Activated B cell treated with CpG ODN at 0.5 μM for 24 hours (primary cell): ENCODE measurements around the gene FEV. TPM values are rescaled to one million over a fixed set of nuclear protein-coding genes. Genes with fewer than 3 reads are reported as not detected.

ENCODE experiments used
- ATAC-seq: fragments of 200-7000 bp; cut with Tn5 transposase; one replicate; pipeline ENCODE4 v1.10.0; 2021; ENCODE audit warnings: low read depth, mild to moderate bottlenecking, moderate library complexity
- CTCF ChIA-PET: fragments of 350-600 bp; sonication (Branson Sonifier 250); formaldehyde crosslinking; loops from one replicate; lab custom pipeline; 2021; ENCODE audit warnings: antibody characterized with exemption; lab: Charles Lee
- POLR2A ChIA-PET: fragments of 350-600 bp; sonication (Branson Sonifier 250); formaldehyde crosslinking; loops from one replicate; lab custom pipeline; 2021; ENCODE audit warnings: antibody characterized with exemption; lab: Charles Lee
- DNase-seq: peaks from one replicate; pipeline ENCODE4 v3.0.0; 2022
- H3K27ac Mint-ChIP-seq: one replicate; pipeline ENCODE4 v1.8.0; 2020; ENCODE audit warnings: mixed read lengths
- H3K27me3 Mint-ChIP-seq: one replicate; pipeline ENCODE4 v1.8.0; 2021; ENCODE audit warnings: mixed read lengths
- H3K36me3 Mint-ChIP-seq: one replicate; pipeline ENCODE4 v1.8.0; 2021; ENCODE audit warnings: low read depth, mixed read lengths
- H3K4me1 Mint-ChIP-seq: one replicate; pipeline ENCODE4 v1.8.0; 2021; ENCODE audit warnings: mixed read lengths
- H3K4me3 Mint-ChIP-seq: one replicate; pipeline ENCODE4 v1.8.0; 2020; ENCODE audit warnings: mild to moderate bottlenecking, mixed read lengths
- H3K9me3 Mint-ChIP-seq: one replicate; pipeline ENCODE4 v1.8.0; 2020; ENCODE audit warnings: mixed read lengths
- CTCF ChIP-seq: fragments of 200-600 bp; IDR thresholded peaks from one replicate; pipeline ENCODE4 v1.8.0; 2022; ENCODE audit warnings: antibody characterized with exemption, mild to moderate bottlenecking
- intact Hi-C: fragments of 100-400 bp; cut with micrococcal nuclease; formaldehyde crosslinking; loops from one replicate; pipeline ENCODE4 v1.15.1; 2024
- total RNA-seq: library from RNA; stranded (reverse); gene quantifications from 2 replicates; pipeline ENCODE4 v1.2.3, GENCODE V29; 2022

FEV gene
- total RNA-seq: not detected in 2 replicates

- ATAC-seq (no peak), DNase-seq (no peak)
- TF ChIP-seq CTCF: no peak
- Mint-ChIP-seq H3K9me3 (no peaks in the 10 kb centered on the region), H3K27ac (no peak within 1 kb of the TSS), H3K4me1 (peaks cover 30% of the 10 kb centered on the region), H3K4me3 (no peak within 1 kb of the TSS), H3K27me3 (peaks cover 67% of the 10 kb centered on the region), H3K36me3 (no peaks in the 10 kb centered on the region)
- intact Hi-C loops: no loop called here
- POLR2A ChIA-PET: no interaction called here
- CTCF ChIA-PET: no interaction called here
Observed at GRCh38 chr2:218985021-218985324, at the start of gene FEV. Gene FEV (minus strand): TSS chr2:218985184. CDS start chr2:218985075, 109 bp downstream.

GRCh38 chr2:219032051-219032745 is 47.2 kb upstream of the FEV start:
- ATAC-seq: no peak

GRCh38 chr2:219031005-219031738 is 46.2 kb upstream of the FEV start:
- peaks cover 40% of the 10 kb centered on the region for H3K27me3 Mint-ChIP-seq
- no peaks in the 10 kb centered on the region for H3K9me3 Mint-ChIP-seq
- ChIA-PET CTCF (interaction anchor here (1.2 to 3.6 kb wide), 4 partner anchors 7 to 499 kb away, joined by 3 to 40 read pairs (median 4); no protein-coding TSS in a partner anchor), POLR2A (no interaction called here)
- intact Hi-C loops: no loop called here
- H3K4me1 Mint-ChIP-seq: no peaks in the 10 kb centered on the region
- ATAC-seq (no peak), DNase-seq (no peak)
- no peak overlapping the region for H3K4me3 Mint-ChIP-seq
- no peak for TF ChIP-seq CTCF
- no peaks in the 10 kb centered on the region for H3K36me3 Mint-ChIP-seq
- H3K27ac Mint-ChIP-seq: no peak overlapping the region

More at GRCh38 chr2:219032051-219032745, 47.2 kb upstream of the FEV start:
- no peaks in the 10 kb centered on the region for H3K4me1 Mint-ChIP-seq
- intact Hi-C loops: no loop called here
- peaks cover 43% of the 10 kb centered on the region for H3K27me3 Mint-ChIP-seq
- TF ChIP-seq CTCF: no peak
- H3K27ac Mint-ChIP-seq: no peak overlapping the region
- no peak for DNase-seq
- POLR2A ChIA-PET: no interaction called here
- CTCF ChIA-PET: interaction anchor here (3.6 kb wide), 1 partner anchor 122 kb away, joined by 40 read pairs; no protein-coding TSS in a partner anchor
- no peak overlapping the region for H3K4me3 Mint-ChIP-seq
- no peaks in the 10 kb centered on the region for H3K9me3 Mint-ChIP-seq
- no peaks in the 10 kb centered on the region for H3K36me3 Mint-ChIP-seq

- no peak overlapping the region for H3K4me3 Mint-ChIP-seq
- no peaks in the 10 kb centered on the region for H3K4me1 Mint-ChIP-seq
- TF ChIP-seq CTCF: no peak
- no peak overlapping the region for H3K27ac Mint-ChIP-seq
- H3K27me3 Mint-ChIP-seq: peaks cover 36% of the 10 kb centered on the region
- DNase-seq (no peak), ATAC-seq (no peak)
- intact Hi-C loops: no loop called here
- H3K9me3 Mint-ChIP-seq: no peaks in the 10 kb centered on the region
- H3K36me3 Mint-ChIP-seq: no peaks in the 10 kb centered on the region
- POLR2A ChIA-PET: no interaction called here
- CTCF ChIA-PET: interaction anchor here (0.5 to 3.6 kb wide), 17 partner anchors 8 to 499 kb away, joined by 3 to 40 read pairs (median 3); no protein-coding TSS in a partner anchor
Observed at GRCh38 chr2:219030177-219030940, 45.4 kb upstream of the FEV start.
